Mesenteric fat pad (tissue), 1 donor: Measurements from ENCODE around the gene EFCAB6. TPM values are rescaled to one million over a fixed set of nuclear protein-coding genes. Genes with fewer than 3 reads are reported as not detected.
"Not testable (repeated sequence)": the region's sequence is repeated elsewhere in the genome, so short reads cannot be mapped to it uniquely, and the experiment has no call there.

Experiments used
- DNase-seq: peaks from one replicate; pipeline ENCODE4 v3.0.0-alpha.2; 2020; ENCODE audit warnings: low spot score
- total RNA-seq: library from RNA; stranded (reverse); fragmentation: NEBNext Ultra II Directional; extraction: Animal tissue kit (Norgen Biotek cat#: 25700); gene quantifications from one replicate; pipeline ENCODE4 v1.2.1, GENCODE V29; 2021
- donor health status: DM: yes; HTN: yes; CAD: no.

The EFCAB6 gene
- total RNA-seq, 1 donor from 2014 or later, result 1.3 TPM

- no peak for DNase-seq
Measured at GRCh38 chr22:43723816-43724215, 88.3 kb downstream of the EFCAB6 start.

DNA sequence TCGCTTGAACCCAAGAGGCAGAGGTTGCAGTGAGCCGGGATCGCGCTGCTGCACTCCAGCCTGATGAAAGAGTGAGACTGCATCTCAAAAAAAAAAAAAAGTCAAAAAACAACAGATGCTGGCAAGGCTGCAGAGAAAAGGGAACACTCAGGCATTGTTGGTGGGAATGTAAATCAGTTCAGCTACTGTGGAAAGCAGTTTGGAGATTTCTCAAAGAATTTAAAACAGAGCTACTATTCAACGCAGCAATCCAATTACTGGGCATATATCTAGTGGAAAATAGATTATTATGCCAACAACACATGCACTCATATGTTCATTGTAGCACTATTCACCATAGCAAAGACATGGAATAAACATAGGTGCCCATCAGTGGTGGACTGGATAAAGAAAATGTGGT lies 89.7 kb downstream of the EFCAB6 start:
- no peak for DNase-seq

GRCh38 chr22:43720716-43721115 lies 91.4 kb downstream of the EFCAB6 start:
- no peak for DNase-seq

DNA sequence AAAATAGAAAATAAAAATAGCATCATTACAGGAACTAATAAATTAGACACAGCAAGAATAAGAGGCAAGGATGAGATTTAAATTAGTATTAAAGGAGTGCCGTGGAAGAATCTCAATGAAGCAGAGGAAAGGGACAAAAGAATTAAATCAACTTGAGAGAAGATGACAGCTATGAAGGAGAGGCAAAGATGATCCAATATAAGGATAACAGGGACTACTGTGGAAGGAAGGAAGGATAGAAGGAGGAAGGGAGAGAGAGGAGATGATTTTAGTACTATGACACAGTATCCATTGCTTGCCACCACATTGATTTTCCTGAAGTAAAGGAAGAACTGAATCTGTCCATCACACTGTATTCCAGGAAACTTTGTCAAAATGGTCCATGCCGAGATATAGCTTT lies 98.0 kb downstream of the EFCAB6 start:
- no peak for DNase-seq

DNA sequence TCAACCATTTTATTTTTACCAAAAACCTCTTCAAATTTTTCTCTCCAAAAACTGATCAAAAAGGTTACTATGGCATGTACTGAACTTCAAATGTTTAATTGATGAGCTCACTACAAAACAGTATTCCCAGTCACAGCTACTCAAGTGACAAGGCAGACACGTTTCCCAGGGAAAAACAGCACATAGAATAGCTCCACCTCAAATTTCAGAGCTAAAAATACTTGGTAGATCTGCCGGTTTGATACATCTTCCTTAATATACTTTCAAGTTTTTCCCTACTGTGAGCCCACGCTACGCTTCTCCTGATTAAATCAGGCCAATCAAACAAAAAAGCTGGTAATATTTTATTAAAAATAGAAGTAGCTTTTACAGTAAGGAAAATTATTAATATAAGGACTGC lies 100.4 kb downstream of the EFCAB6 start:
- DNase-seq, result no peak

DNA sequence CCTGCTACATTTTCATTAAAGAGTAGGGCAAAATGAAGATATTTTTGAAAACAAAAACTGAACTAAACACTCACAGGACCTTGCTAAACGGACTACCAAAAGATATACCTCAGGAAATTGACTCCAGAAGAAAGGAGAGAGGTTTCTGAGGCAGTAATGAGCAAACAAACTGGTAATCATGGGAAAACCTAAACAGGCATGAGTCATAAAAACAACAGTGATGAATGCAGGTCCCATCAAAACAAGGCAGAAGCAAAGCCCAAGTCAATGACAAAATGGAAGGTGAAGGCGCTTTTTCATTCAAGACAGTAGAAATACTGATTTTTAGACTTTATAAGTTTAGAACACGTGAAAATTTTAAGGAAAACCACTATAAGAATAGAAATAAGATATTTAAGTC lies 104.5 kb downstream of the EFCAB6 start:
- DNase-seq, result no peak

- no peak for DNase-seq
Measured at GRCh38 chr22:43706571-43707328, 105.4 kb downstream of the EFCAB6 start.

DNA sequence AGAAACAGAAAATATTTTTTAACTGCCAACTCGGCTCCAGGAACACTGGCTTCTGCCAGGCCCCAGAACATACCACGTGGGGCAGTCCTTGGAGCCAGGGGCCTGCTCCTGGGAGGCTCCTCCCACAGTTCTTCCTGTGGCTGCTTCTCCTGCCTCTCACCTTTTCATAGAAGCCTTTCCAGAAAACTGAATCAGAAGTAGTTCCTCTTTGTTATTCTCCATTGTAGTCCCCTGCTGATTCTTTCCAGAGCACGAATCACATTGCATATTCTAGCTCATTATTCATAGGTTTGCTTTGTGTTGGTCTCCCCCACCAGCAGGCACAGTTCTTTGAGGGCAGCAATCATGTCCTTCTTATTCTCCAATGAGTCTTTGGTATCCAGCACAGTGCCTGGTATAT lies 106.0 kb downstream of the EFCAB6 start:
- DNase-seq, result no peak

DNA sequence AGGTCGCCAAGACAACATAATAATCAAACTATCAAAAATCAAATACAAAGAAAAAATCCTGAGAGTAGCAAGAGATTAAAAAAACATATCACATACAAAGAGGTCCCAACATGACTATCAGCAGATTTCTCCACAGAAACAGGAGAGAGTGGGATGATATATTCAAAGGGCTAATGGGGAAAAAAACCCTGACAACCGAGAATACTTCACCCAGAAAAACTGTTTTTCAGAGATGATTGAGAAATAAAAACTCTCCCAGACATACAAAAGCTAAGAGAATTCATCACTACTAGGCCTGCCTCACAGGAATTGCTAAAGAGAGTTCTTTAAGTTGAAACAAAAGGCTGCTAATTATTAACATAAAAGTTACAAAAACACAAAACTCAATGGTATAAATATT lies 108.1 kb downstream of the EFCAB6 start:
- no peak for DNase-seq

GRCh38 chr22:43698403-43698802 lies 113.7 kb downstream of the EFCAB6 start:
- DNase-seq, result no peak

DNA sequence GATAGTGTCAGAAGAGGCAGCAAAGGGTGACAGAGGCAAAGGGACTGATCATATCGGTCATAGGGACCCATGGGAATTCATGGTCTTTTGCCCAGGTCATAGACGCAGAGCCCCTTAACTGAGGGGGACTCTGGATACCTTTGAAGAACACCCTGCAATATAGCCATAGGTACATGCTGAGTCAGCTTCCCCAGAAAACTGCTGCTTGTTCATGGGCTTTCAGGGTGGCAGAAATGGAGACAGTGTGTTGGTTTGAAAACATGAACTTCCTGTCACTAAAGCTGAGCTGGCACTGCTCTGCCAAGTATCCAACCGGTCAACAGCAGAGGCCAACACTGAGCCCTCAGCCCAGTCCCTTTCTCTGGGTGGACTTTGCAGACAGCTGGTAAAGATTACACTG lies 114.2 kb downstream of the EFCAB6 start:
- DNase-seq, result no peak

DNA sequence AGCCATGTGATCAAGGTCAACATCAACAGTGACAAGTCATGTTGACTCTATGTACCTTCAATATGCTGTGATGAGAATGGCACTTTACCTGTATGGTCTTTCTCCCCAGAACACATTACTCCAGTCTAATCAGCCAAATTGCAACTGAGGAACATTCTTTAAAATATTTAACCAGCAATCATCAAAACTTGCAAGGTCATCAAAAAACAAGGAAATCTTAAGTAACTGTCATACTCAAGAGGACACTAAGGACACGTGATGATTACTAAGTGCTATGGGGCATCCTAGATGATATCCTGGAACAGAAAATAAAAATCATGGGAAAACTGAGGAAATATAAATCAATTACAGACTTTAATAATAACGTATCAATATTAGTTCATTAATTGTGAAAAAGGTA lies 118.9 kb downstream of the EFCAB6 start:
- DNase-seq, result no peak

DNA sequence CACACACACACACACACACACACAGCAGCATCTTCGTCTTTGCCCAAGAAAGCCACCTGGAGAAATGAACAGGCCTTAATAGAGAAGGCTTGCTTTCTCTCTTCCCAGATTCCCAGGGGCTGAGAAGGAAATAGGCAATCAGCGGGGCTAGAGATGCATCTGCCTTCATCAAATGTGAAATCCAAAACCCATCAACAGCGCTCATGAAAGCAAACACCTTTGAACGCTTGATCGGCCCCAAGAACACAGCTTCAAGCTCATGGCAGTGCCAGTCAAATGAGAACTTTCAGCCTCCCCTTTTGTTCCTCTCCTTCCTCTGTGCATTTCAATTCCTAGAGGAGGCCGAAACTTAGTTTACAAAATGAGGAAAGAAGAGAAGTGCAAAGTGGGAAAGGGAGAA lies 122.7 kb downstream of the EFCAB6 start:
- no peak for DNase-seq

GRCh38 chr22:43682851-43683250 lies 129.3 kb downstream of the EFCAB6 start:
- DNase-seq, result no peak

- DNase-seq, result no peak
Measured at GRCh38 chr22:43681731-43682360, 130.3 kb downstream of the EFCAB6 start.

- DNase-seq, result no peak
Measured at GRCh38 chr22:43670513-43670912, 141.6 kb downstream of the EFCAB6 start.

GRCh38 chr22:43669190-43669589 lies 142.9 kb downstream of the EFCAB6 start:
- no peak for DNase-seq

GRCh38 chr22:43667656-43668055 lies 144.4 kb downstream of the EFCAB6 start:
- no peak for DNase-seq

DNA sequence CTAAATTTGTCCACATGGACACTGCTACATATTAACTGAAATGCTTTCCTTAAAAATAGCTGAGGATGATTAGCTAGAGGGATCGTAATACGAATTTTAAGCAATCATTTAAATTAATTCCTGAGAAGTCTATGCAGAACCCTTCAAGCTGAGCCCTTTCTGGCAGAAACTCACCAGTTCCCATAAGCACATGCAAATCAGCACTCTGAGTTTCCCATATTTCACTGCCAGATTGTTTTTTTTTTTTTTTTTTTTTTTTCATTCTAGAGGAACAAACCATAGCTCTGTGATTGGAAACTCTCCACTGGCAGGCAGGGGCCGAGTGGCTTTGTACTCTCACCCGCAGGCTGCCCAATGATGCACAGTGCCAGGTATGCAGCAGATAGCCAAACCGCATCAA lies 145.6 kb downstream of the EFCAB6 start:
- no peak for DNase-seq

GRCh38 chr22:43658823-43659222 lies 153.3 kb downstream of the EFCAB6 start:
- no peak for DNase-seq

DNA sequence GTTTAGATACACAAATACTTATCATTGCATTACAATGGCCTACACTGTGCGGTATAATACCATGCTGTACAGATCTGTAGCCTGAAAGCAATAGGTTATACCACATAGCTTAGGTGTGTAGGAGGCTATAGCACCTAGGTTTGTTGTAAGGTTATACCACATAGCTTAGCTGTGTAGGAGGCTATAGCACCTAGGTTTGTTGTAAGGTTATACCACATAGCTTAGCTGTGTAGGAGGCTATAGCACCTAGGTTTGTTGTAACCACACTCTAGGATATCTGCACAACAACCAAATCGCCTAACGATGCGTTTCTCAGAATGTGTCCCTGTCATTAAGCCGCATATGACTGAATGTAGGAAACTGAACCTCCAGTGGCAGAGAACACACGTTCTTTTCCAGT lies 155.5 kb downstream of the EFCAB6 start:
- not testable (repeated sequence) for DNase-seq

DNA sequence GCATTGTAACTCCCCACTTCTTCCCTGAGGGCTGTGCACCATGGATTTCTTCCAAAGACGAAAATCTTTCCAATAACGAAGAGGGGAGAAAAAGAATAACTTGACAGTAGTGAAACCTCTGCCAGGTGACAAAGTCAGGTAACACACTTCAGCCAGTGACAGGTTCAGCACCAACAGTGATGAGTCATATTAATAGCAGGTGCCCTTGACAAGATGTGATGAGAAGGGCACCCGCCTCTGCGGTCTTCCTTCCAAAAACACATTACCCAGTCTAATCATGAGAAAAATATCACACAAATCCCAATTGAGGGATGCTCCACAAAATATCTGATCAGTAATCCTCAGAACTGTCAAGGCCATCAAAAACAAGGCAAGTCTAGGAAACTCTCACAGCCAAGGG lies 157.8 kb downstream of the EFCAB6 start:
- no peak for DNase-seq

- DNase-seq, result no peak
Measured at GRCh38 chr22:43652845-43653244, 159.3 kb downstream of the EFCAB6 start.
